Measurements from ENCODE around the gene DCX.

GRCh38 chrX:111259559-111259958, 152.4 kb downstream of the DCX start:
- no peak for TF ChIP-seq EZH2 (IDR thresholded peaks at IDR 0.05; ENCODE audit: low read length, unreplicated experiment)
- TF ChIP-seq, protein P1, sequence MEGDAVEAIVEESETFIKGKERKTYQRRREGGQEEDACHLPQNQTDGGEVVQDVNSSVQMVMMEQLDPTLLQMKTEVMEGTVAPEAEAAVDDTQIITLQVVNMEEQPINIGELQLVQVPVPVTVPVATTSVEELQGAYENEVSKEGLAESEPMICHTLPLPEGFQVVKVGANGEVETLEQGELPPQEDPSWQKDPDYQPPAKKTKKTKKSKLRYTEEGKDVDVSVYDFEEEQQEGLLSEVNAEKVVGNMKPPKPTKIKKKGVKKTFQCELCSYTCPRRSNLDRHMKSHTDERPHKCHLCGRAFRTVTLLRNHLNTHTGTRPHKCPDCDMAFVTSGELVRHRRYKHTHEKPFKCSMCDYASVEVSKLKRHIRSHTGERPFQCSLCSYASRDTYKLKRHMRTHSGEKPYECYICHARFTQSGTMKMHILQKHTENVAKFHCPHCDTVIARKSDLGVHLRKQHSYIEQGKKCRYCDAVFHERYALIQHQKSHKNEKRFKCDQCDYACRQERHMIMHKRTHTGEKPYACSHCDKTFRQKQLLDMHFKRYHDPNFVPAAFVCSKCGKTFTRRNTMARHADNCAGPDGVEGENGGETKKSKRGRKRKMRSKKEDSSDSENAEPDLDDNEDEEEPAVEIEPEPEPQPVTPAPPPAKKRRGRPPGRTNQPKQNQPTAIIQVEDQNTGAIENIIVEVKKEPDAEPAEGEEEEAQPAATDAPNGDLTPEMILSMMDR (conservative IDR thresholded peaks at IDR 0.05; ENCODE audit: low read depth, low read length): no peak

All from PC-3 (cell line).